Measurements from ENCODE around the gene AMHR2. TPM values are rescaled to one million over a fixed set of nuclear protein-coding genes. Genes with fewer than 3 reads are reported as not detected.

The AMHR2 gene
- total RNA-seq, 4 donors from 2014 or later, result 0.23 TPM; not detected in 3

GRCh38 chr12:53453953-53454640 lies 30.4 kb downstream of the AMHR2 start:
- WGBS, result 18% methylated on average over 6 of the region's 6 CpGs
- H3K36me3 ChIP-seq, result peaks cover 46% of the 10 kb centered on the region
- H3K27me3 ChIP-seq, result no peaks in the 10 kb centered on the region
- peak overlapping the region; percentile 59 for H3K4me3 ChIP-seq
- H3K27ac ChIP-seq, result no peak overlapping the region
- TF ChIP-seq POLR2A (IDR thresholded peaks at IDR 0.05) (no peak), EP300 (IDR thresholded peaks at IDR 0.05) (no peak), CTCF (IDR thresholded peaks at IDR 0.05) (no peak), POLR2AphosphoS5 (IDR thresholded peaks at IDR 0.05) (no peak)
- DNase-seq (ENCODE audit: low spot score in 2 of 2), result no peak
- H3K4me1 ChIP-seq, result peaks cover 21% of the 10 kb centered on the region
- no peaks in the 10 kb centered on the region for H3K9me3 ChIP-seq

DNA sequence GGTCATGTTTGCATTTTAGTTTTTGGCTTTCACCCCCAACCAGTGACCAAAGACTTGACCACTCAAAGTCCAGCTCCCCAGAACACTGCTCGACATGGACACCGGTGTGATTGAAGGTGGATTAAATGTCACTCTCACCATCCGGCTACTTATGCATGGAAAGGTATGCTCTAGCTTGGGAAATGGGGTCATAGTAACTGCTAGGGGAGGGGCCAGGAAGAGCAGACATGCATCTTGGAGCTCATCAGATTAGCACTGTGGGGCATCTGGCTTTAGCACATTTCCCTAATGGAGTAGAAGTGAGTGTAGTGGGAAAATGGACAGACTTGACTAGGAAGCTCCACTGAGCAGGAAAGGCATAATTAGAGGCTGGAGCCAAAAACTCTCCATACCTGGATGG lies 31.1 kb downstream of the AMHR2 start:
- WGBS, result 33% methylated on average over 3 of the region's 3 CpGs
- Histone ChIP-seq H3K9me3 (no peaks in the 10 kb centered on the region), H3K27ac (no peak overlapping the region), H3K27me3 (no peaks in the 10 kb centered on the region), H3K36me3 (peaks cover 52% of the 10 kb centered on the region), H3K4me3 (peak overlapping the region; percentile 59), H3K4me1 (peaks cover 21% of the 10 kb centered on the region)
- no peak for DNase-seq (ENCODE audit: low spot score in 2 of 2)
- no peak for TF ChIP-seq POLR2A (IDR thresholded peaks at IDR 0.05)
- TF ChIP-seq CTCF (IDR thresholded peaks at IDR 0.05), result no peak
- TF ChIP-seq EP300 (IDR thresholded peaks at IDR 0.05), result no peak
- no peak for TF ChIP-seq POLR2AphosphoS5 (IDR thresholded peaks at IDR 0.05)

DNA sequence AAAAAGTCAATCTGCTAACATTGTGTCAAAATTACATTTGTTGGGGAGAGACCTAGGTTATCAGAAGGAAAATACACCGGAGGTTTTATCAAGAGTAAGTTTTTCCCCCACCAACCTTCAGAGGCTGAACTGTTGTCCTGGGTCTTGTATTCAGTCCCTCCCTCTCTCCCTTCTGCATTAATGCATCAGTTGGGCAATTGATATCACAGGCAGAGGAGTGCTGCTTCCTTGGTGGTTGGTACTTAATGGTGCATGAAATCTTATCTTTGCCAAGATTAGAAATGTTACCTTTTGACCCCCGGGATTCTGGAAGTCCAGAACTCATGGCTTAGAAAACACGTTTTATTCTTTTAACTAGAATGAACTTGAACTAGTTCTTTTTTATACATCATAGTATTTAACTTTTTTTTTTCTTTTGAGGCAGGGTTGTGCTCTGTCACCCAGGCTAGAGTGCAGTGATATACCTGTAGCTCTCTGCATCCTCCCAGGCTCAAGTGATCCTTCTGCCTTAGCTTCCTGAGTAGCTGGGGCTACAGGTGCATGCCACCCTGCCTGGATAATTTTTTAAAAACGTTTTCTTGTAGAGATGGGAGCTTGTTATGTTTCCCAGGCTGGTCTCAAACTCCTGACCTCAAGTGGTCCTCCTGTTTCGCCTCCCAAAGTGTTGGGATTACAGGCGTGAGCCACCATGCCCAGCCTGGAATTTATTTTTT lies 33.2 kb downstream of the AMHR2 start:
- 79% methylated on average over 6 of the region's 6 CpGs for WGBS
- Histone ChIP-seq H3K27ac (no peak overlapping the region), H3K4me1 (peaks cover 21% of the 10 kb centered on the region)

DNA sequence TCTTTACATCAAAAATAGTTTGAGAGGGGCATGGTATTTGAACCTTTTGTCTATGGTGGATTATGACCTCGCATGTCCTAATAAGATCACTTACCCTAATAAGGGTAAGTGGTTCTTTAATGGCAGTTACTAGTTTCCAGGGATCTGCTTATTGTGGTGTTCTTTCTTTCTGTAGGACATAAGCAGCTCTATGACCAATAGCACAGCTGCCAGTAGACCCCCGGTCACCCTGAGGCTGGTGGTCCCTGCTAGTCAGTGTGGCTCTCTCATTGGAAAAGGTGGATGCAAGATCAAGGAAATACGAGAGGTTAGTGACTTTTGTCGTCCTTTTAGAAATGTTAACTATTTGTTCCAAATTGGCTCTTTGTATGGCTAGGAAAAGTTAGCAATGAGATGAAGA lies 35.4 kb downstream of the AMHR2 start:
- 81% methylated on average over 4 of the region's 4 CpGs for WGBS
- peaks cover 9% of the 10 kb centered on the region for H3K4me1 ChIP-seq
- peaks cover 96% of the 10 kb centered on the region for H3K36me3 ChIP-seq
- H3K4me3 ChIP-seq, result no peak overlapping the region
- no peak overlapping the region for H3K27ac ChIP-seq
- H3K9me3 ChIP-seq, result no peaks in the 10 kb centered on the region
- no peak for TF ChIP-seq EP300 (IDR thresholded peaks at IDR 0.05)
- TF ChIP-seq CTCF (IDR thresholded peaks at IDR 0.05), result no peak
- TF ChIP-seq POLR2AphosphoS5 (IDR thresholded peaks at IDR 0.05), result no peak
- no peak for TF ChIP-seq POLR2A (IDR thresholded peaks at IDR 0.05)
- H3K27me3 ChIP-seq, result no peaks in the 10 kb centered on the region
- no peak for DNase-seq (ENCODE audit: low spot score in 2 of 2)

More for the DNA sequence above, 33.2 kb downstream of the AMHR2 start:
- TF ChIP-seq CTCF (IDR thresholded peaks at IDR 0.05) (no peak), POLR2AphosphoS5 (IDR thresholded peaks at IDR 0.05) (no peak), POLR2A (IDR thresholded peaks at IDR 0.05) (no peak), EP300 (IDR thresholded peaks at IDR 0.05) (no peak)
- Histone ChIP-seq H3K27me3 (no peaks in the 10 kb centered on the region), H3K36me3 (peaks cover 73% of the 10 kb centered on the region), H3K4me3 (no peak overlapping the region), H3K9me3 (no peaks in the 10 kb centered on the region)
- DNase-seq (ENCODE audit: low spot score in 2 of 2), result no peak

DNA sequence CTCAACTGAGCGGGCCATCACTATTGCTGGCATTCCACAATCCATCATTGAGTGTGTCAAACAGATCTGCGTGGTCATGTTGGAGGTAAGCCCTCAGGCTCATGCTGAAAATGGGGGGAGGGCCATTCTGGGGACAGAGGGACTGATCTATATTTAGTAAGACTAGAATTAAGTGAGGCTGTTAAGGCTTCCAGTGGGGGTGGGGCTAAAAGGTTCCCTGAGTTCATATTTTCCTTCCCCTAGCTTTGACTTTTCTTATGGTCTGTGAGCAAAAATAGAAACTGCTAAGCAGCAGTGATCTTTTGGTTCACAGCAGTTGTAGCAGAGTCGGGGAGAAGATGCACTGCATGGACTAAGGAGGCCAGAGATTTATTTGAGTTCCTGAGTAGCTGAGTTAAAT lies 37.4 kb downstream of the AMHR2 start:
- no peak for DNase-seq (ENCODE audit: low spot score in 2 of 2)
- Histone ChIP-seq H3K4me3 (no peak overlapping the region), H3K36me3 (peaks cover 100% of the 10 kb centered on the region), H3K4me1 (peaks cover 8% of the 10 kb centered on the region), H3K27me3 (no peaks in the 10 kb centered on the region), H3K9me3 (no peaks in the 10 kb centered on the region), H3K27ac (no peak overlapping the region)
- TF ChIP-seq POLR2AphosphoS5 (IDR thresholded peaks at IDR 0.05), result no peak
- TF ChIP-seq POLR2A (IDR thresholded peaks at IDR 0.05), result no peak
- WGBS, result 78% methylated on average over 3 of the region's 3 CpGs

All from suprapubic skin (tissue), 4 donors.